ENCODE measurements around the gene FOXK2. TPM values are rescaled to one million over a fixed set of nuclear protein-coding genes. Genes with fewer than 3 reads are reported as not detected.

Gene FOXK2
- total and polyA plus RNA-seq, 2 experiments from 2014 or later, result 30.2 to 37.7 TPM

DNA sequence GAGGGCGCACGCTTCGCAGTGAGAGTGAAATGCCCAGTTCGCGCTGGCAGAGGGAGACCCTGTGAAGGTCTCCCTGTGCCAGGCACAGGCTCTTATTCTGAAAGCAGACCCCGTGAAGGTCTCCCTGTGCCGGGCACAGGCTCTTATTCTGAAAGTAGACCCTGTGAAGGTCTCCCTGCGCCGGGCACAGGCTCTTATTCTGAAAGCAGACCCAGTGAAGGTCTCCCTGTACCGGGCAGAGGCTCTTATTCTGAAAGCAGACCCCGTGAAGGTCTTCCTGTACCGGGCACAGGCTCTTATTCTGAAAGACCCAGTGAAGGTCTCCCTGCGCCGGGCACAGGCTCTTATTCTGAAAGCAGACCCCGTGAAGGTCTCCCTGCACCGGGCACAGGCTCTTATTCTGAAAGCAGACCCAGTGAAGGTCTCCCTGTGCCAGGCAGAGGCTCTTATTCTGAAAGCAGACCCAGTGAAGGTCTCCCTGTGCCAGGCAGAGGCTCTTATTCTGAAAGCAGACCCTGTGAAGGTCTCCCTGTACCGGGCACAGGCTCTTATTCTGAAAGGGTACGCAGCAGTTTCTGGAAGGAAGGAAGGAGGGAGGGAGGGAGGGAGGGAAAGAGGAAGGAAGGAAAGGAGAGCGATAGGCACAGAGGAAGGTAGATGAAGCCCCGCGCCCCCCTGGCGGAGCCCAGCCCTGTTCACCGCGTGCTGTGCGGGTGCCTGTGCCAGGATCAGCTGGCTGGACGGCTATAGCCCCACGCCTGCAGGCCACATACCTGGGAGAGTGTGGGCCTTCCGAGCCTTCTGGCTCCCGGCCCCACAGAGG is 73.4 kb downstream of the FOXK2 start:
- Histone ChIP-seq H2AFZ (no peak overlapping the region), H3K36me3 (replicated peaks; ENCODE audit: insufficient read depth, low read depth) (no peaks in the 10 kb centered on the region), H4K20me1 (ENCODE audit: insufficient read depth, poor library complexity, severe bottlenecking) (no peaks in the 10 kb centered on the region), H3K4me2 (peak overlapping the region; percentile 99), H3K79me2 (peaks cover 38% of the 10 kb centered on the region), H3K4me1 (ENCODE audit: insufficient read depth) (peaks cover 28% of the 10 kb centered on the region), H3K4me3 (peak overlapping the region; percentile 64), H3K27ac (peak overlapping the region; percentile 91), H3K9me2 (replicated peaks; ENCODE audit: insufficient read depth) (no peaks in the 10 kb centered on the region), H3K9me3 (ENCODE audit: low read depth) (no peaks in the 10 kb centered on the region), H3K27me3 (no peaks in the 10 kb centered on the region)
- DNase-seq (ENCODE audit: low spot score), result peak; percentile 84
- 29% methylated on average over 22 of the region's 29 CpGs for WGBS (ENCODE audit: low lambda C conversion rate, missing lambda C conversion rate)
- TF ChIP-seq, protein P1, sequence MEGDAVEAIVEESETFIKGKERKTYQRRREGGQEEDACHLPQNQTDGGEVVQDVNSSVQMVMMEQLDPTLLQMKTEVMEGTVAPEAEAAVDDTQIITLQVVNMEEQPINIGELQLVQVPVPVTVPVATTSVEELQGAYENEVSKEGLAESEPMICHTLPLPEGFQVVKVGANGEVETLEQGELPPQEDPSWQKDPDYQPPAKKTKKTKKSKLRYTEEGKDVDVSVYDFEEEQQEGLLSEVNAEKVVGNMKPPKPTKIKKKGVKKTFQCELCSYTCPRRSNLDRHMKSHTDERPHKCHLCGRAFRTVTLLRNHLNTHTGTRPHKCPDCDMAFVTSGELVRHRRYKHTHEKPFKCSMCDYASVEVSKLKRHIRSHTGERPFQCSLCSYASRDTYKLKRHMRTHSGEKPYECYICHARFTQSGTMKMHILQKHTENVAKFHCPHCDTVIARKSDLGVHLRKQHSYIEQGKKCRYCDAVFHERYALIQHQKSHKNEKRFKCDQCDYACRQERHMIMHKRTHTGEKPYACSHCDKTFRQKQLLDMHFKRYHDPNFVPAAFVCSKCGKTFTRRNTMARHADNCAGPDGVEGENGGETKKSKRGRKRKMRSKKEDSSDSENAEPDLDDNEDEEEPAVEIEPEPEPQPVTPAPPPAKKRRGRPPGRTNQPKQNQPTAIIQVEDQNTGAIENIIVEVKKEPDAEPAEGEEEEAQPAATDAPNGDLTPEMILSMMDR (IDR thresholded peaks at IDR 0.05; ENCODE audit: poor library complexity), result no peak
- TF ChIP-seq EZH2 (IDR thresholded peaks at IDR 0.05; ENCODE audit: borderline replicate concordance), result no peak

DNA sequence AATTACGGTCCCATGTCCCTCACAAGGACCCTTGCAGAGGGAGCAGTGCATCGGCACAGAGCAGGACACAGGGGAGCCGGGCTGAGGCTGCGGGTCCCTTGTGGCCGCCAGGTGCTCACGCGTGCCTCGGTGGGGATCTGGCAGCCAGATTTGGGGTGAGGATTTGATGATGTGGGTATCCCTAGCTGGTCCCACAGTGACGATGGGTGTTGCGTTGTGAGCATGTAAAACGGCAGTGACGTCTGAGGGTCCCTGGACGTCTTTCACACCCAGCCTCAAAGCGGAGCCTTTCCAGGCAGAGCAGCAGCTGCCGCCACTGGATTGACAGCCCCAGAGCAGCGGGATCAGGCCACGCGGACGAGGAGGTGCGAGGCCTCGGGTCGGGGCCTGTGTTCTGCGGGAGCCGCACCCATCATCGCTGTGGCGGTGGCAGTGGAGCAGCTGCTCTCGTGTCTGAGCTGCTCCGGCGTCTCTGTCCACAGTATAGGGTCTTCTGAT is 74.1 kb downstream of the FOXK2 start:
- H3K9me2 ChIP-seq (replicated peaks; ENCODE audit: insufficient read depth), result no peaks in the 10 kb centered on the region
- WGBS (ENCODE audit: low lambda C conversion rate, missing lambda C conversion rate), result 62% methylated on average over 26 of the region's 29 CpGs
- no peaks in the 10 kb centered on the region for H3K9me3 ChIP-seq (ENCODE audit: low read depth)
- peaks cover 28% of the 10 kb centered on the region for H3K4me1 ChIP-seq (ENCODE audit: insufficient read depth)
- no peaks in the 10 kb centered on the region for H3K36me3 ChIP-seq (replicated peaks; ENCODE audit: insufficient read depth, low read depth)
- H3K27me3 ChIP-seq, result no peaks in the 10 kb centered on the region
- H3K4me2 ChIP-seq, result peak overlapping the region; percentile 99
- peaks cover 42% of the 10 kb centered on the region for H3K79me2 ChIP-seq
- no peak overlapping the region for H2AFZ ChIP-seq
- no peak for DNase-seq (ENCODE audit: low spot score)
- TF ChIP-seq, protein P1 (IDR thresholded peaks at IDR 0.05; ENCODE audit: poor library complexity), result no peak
- no peak for TF ChIP-seq EZH2 (IDR thresholded peaks at IDR 0.05; ENCODE audit: borderline replicate concordance)
- TF ChIP-seq EZH2phosphoT487 (IDR thresholded peaks at IDR 0.05; ENCODE audit: low read depth, severe bottlenecking, unreplicated experiment), result no peak
- peak overlapping the region; percentile 64 for H3K4me3 ChIP-seq
- no peaks in the 10 kb centered on the region for H4K20me1 ChIP-seq (ENCODE audit: insufficient read depth, poor library complexity, severe bottlenecking)
- H3K27ac ChIP-seq, result peak overlapping the region; percentile 91

DNA sequence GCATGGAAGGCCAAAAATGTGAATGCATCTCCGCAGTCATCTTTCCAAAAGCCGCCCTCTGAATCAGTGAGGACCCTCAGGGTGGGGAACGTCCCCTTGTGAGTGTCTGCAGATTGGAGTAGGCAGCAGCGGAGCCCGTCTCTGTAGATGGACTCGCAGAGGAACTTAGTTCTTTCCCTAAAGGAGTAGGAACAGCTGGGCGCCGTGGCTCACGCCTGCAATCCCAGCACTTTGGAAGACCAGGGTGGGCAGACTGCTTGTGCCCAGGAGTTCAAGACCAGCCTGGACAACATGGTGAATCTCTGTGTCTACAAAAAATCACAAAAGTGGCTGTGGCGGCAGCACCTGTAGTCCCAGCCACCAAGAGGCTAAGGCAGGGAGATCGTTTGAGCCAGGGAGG is 75.0 kb downstream of the FOXK2 start:
- H3K4me1 ChIP-seq (ENCODE audit: insufficient read depth), result peaks cover 28% of the 10 kb centered on the region
- no peak overlapping the region for H3K4me2 ChIP-seq
- WGBS (ENCODE audit: low lambda C conversion rate, missing lambda C conversion rate), result 95% methylated on average over 11 of the region's 11 CpGs
- no peaks in the 10 kb centered on the region for H3K9me3 ChIP-seq (ENCODE audit: low read depth)
- TF ChIP-seq EZH2 (IDR thresholded peaks at IDR 0.05; ENCODE audit: borderline replicate concordance) (no peak), EZH2phosphoT487 (IDR thresholded peaks at IDR 0.05; ENCODE audit: low read depth, severe bottlenecking, unreplicated experiment) (no peak)
- TF ChIP-seq, protein P1 (IDR thresholded peaks at IDR 0.05; ENCODE audit: poor library complexity), result no peak
- H2AFZ ChIP-seq, result no peak overlapping the region
- no peaks in the 10 kb centered on the region for H3K27me3 ChIP-seq
- no peaks in the 10 kb centered on the region for H3K36me3 ChIP-seq (replicated peaks; ENCODE audit: insufficient read depth, low read depth)
- peaks cover 47% of the 10 kb centered on the region for H3K79me2 ChIP-seq
- no peak overlapping the region for H3K4me3 ChIP-seq
- no peaks in the 10 kb centered on the region for H3K9me2 ChIP-seq (replicated peaks; ENCODE audit: insufficient read depth)
- H3K27ac ChIP-seq, result no peak overlapping the region
- no peaks in the 10 kb centered on the region for H4K20me1 ChIP-seq (ENCODE audit: insufficient read depth, poor library complexity, severe bottlenecking)
- no peak for DNase-seq (ENCODE audit: low spot score)
